Right lobe of liver (tissue), 4 donors: ENCODE data around the gene KCNK17.

Experiments used
- POLR2A ChIP-seq: fragments of 450-650 bp; IDR thresholded peaks from one replicate; pipeline ENCODE4 v1.6.1; 2017; ENCODE audit warnings: antibody characterized with exemption, mild to moderate bottlenecking
- TF ChIP-seq, protein P1 (sequence below), 4 donors: fragments of 200-600 bp in 3 of 4; fragments of 450-650 bp in 1 of 4; IDR thresholded peaks; one replicate each; pipeline versions ENCODE4 v1.5.1 to v1.8.0; 2016 to 2022; ENCODE audit warnings: antibody characterized with exemption in 4 of 4, mild to moderate bottlenecking in 2 of 4
- donor health status: DM: no; HTN: no; CAD: no.
- donor health status: DM: no; HTN: no; CAD: no.
- donor health status: DM: no; HTN: yes; CAD: no.

GRCh38 chr6:39295611-39296011, 18.6 kb downstream of the KCNK17 start:
- TF ChIP-seq, protein P1, sequence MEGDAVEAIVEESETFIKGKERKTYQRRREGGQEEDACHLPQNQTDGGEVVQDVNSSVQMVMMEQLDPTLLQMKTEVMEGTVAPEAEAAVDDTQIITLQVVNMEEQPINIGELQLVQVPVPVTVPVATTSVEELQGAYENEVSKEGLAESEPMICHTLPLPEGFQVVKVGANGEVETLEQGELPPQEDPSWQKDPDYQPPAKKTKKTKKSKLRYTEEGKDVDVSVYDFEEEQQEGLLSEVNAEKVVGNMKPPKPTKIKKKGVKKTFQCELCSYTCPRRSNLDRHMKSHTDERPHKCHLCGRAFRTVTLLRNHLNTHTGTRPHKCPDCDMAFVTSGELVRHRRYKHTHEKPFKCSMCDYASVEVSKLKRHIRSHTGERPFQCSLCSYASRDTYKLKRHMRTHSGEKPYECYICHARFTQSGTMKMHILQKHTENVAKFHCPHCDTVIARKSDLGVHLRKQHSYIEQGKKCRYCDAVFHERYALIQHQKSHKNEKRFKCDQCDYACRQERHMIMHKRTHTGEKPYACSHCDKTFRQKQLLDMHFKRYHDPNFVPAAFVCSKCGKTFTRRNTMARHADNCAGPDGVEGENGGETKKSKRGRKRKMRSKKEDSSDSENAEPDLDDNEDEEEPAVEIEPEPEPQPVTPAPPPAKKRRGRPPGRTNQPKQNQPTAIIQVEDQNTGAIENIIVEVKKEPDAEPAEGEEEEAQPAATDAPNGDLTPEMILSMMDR (IDR thresholded peaks at IDR 0.05) = no peak
- no peak for TF ChIP-seq POLR2A
